Neural cell (in vitro differentiated cells): ENCODE results near the gene ST3GAL4. TPM values are rescaled to one million over a fixed set of nuclear protein-coding genes. Genes with fewer than 3 reads are reported as not detected.

Source experiments
- H2AFZ ChIP-seq: fragments of 200-600, 300-800 bp; sonication (generic), shearing (Covaris generic); 2 replicates; pipeline ENCODE4 v1.6.0; 2014; ENCODE audit warnings: low read depth, mild to moderate bottlenecking, antibody characterized with exemption, low read length, moderate library complexity
- H3F3A ChIP-seq: fragments of 200-600 bp; shearing (Covaris generic); 2 replicates; pipeline ENCODE4 v1.6.1; 2016; ENCODE audit warnings: mild to moderate bottlenecking, moderate library complexity, mixed read lengths, antibody characterized with exemption, low read length; ENCODE audit not compliant: insufficient read depth, poor library complexity, severe bottlenecking
- H3K27ac ChIP-seq: fragments of 200-600, 300-800 bp; sonication (generic), shearing (Covaris generic); 2 replicates; pipeline ENCODE4 v1.5.1; 2014; ENCODE audit warnings: mild to moderate bottlenecking, low read length, moderate library complexity
- H3K27me3 ChIP-seq: fragments of 300-800, 200-600 bp; sonication (generic), shearing (Covaris generic); 2 replicates; pipeline ENCODE4 v1.6.0; 2014; ENCODE audit warnings: mild to moderate bottlenecking, low read depth, low read length, moderate library complexity; ENCODE audit not compliant: insufficient read depth
- H3K36me3 ChIP-seq: fragments of 300-800, 200-600 bp; sonication (generic), shearing (Covaris generic); 2 replicates; pipeline ENCODE4 v1.5.1; 2014; ENCODE audit warnings: mild to moderate bottlenecking, antibody characterized with exemption, low read length, moderate library complexity; ENCODE audit not compliant: insufficient read depth
- H3K4me2 ChIP-seq: fragments of 300-800, 200-600 bp; sonication (generic), shearing (Covaris generic); 2 replicates; pipeline ENCODE4 v1.6.0; 2014; ENCODE audit warnings: mild to moderate bottlenecking, low read length
- H3K4me3 ChIP-seq: fragments of 300-800, 200-600 bp; sonication (generic), shearing (Covaris generic); 2 replicates; pipeline ENCODE4 v1.5.1; 2014; ENCODE audit warnings: mild to moderate bottlenecking, low read length, moderate library complexity
- H3K79me2 ChIP-seq: fragments of 200-600 bp; shearing (Covaris generic); replicated peaks from 2 replicates; pipeline ENCODE4 v1.6.0; 2014; ENCODE audit warnings: mild to moderate bottlenecking, low read length, moderate library complexity; ENCODE audit not compliant: insufficient read depth
- H3K9ac ChIP-seq: fragments of 300-800, 200-600 bp; sonication (generic), shearing (Covaris generic); 2 replicates; pipeline ENCODE4 v1.6.1; 2016; ENCODE audit warnings: mild to moderate bottlenecking, low read length, mixed read lengths
- H3K9me2 ChIP-seq: fragments of 200-600 bp; shearing (Covaris generic); 2 replicates; pipeline ENCODE4 v1.6.1; 2016; ENCODE audit warnings: mild to moderate bottlenecking, low read length, mixed read lengths; ENCODE audit not compliant: insufficient read depth
- H3K9me3 ChIP-seq: fragments of 200-600, 300-800 bp; sonication (generic), shearing (Covaris generic); 2 replicates; pipeline ENCODE4 v1.6.1; 2016; ENCODE audit warnings: mild to moderate bottlenecking, mixed run types, low read length, moderate library complexity, mixed read lengths
- H4K20me1 ChIP-seq: fragments of 200-600 bp; shearing (Covaris generic); 2 replicates; pipeline ENCODE4 v1.6.1; 2016; ENCODE audit warnings: mild to moderate bottlenecking, mixed run types; ENCODE audit not compliant: insufficient read depth
- EP300 ChIP-seq: fragments of 450-650 bp; conservative IDR thresholded peaks from 2 replicates; pipeline ENCODE4 v1.6.1; 2014; ENCODE audit warnings: antibody characterized with exemption, mild to moderate bottlenecking, moderate library complexity; ENCODE audit not compliant: poor library complexity, severe bottlenecking
- EZH2 ChIP-seq: fragments of 200-600, 300-800 bp; shearing (Covaris generic), sonication (generic); IDR thresholded peaks from 2 replicates; pipeline ENCODE4 v1.6.1; 2014; ENCODE audit warnings: antibody characterized with exemption, low read length, borderline replicate concordance, mild to moderate bottlenecking; ENCODE audit not compliant: insufficient read depth, poor library complexity, severe bottlenecking
- MXI1 ChIP-seq: fragments of 450-650 bp; conservative IDR thresholded peaks from 2 replicates; pipeline ENCODE4 v1.6.1; 2014; ENCODE audit warnings: antibody characterized with exemption, mild to moderate bottlenecking; ENCODE audit not compliant: poor library complexity, severe bottlenecking
- POLR2AphosphoS5 ChIP-seq: IDR thresholded peaks from 2 replicates; pipeline ENCODE4 v1.6.1; 2012
- RAD21 ChIP-seq: fragments of 450-650 bp; conservative IDR thresholded peaks from 2 replicates; pipeline ENCODE4 v1.6.1; 2014; ENCODE audit warnings: antibody characterized with exemption, mild to moderate bottlenecking, moderate library complexity
- SMC3 ChIP-seq: fragments of 450-650 bp; conservative IDR thresholded peaks from 2 replicates; pipeline ENCODE4 v1.6.1; 2014; ENCODE audit warnings: antibody characterized with exemption, mild to moderate bottlenecking, moderate library complexity; ENCODE audit not compliant: poor library complexity
- TAF1 ChIP-seq: IDR thresholded peaks from 2 replicates; pipeline ENCODE4 v1.6.1; 2012; ENCODE audit warnings: low read depth
- polyA plus RNA-seq: library from polyadenylated mRNA; depleted of rRNA; stranded (reverse); fragments of >200 nt; gene quantifications from 2 replicates; pipeline ENCODE4 v1.2.3, GENCODE V29; 2014
- TF ChIP-seq, protein P1 (sequence below): IDR thresholded peaks from 2 replicates; pipeline ENCODE4 v1.6.1; 2012; ENCODE audit warnings: borderline replicate concordance
- TF ChIP-seq, protein P2 (sequence below): fragments of 450-650 bp; IDR thresholded peaks from 2 replicates; pipeline ENCODE4 v1.5.1; 2014; ENCODE audit warnings: antibody characterized with exemption, mild to moderate bottlenecking, moderate library complexity; ENCODE audit not compliant: poor library complexity, severe bottlenecking

The ST3GAL4 gene
- polyA plus RNA-seq, 1 donor from 2014 or later = 46.1 TPM

DNA sequence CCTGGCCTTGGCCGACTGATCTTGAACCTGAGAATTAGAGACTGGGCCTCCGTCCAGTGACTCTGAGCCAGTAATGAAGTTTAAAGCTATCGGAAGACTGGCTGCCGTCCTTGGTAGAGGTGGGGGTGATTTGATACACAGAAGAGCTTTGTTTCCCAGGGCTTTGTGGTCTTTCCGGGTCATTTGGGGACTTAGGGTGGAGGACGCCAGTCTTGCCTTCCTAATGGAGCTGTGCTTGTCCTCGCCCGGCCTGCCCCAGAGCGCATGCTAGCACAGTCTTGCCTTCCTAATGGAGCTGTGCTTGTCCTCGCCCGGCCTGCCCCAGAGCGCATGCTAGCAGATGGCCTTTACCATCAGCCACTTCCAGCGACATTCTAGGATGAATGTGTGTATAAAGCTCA is 65.8 kb downstream of the ST3GAL4 start:
- Histone ChIP-seq H3F3A (no peaks in the 10 kb centered on the region), H3K27me3 (no peaks in the 10 kb centered on the region), H3K9me3 (no peaks in the 10 kb centered on the region), H3K27ac (no peak overlapping the region), H3K4me3 (no peak overlapping the region), H3K79me2 (no peaks in the 10 kb centered on the region), H4K20me1 (no peaks in the 10 kb centered on the region), H3K9ac (no peak overlapping the region), H3K4me2 (no peak overlapping the region), H3K36me3 (no peaks in the 10 kb centered on the region), H3K9me2 (no peaks in the 10 kb centered on the region), H2AFZ (no peak overlapping the region)
- no peak for TF ChIP-seq RAD21
- no peak for TF ChIP-seq POLR2AphosphoS5
- no peak for TF ChIP-seq EP300
- TF ChIP-seq, protein P1, sequence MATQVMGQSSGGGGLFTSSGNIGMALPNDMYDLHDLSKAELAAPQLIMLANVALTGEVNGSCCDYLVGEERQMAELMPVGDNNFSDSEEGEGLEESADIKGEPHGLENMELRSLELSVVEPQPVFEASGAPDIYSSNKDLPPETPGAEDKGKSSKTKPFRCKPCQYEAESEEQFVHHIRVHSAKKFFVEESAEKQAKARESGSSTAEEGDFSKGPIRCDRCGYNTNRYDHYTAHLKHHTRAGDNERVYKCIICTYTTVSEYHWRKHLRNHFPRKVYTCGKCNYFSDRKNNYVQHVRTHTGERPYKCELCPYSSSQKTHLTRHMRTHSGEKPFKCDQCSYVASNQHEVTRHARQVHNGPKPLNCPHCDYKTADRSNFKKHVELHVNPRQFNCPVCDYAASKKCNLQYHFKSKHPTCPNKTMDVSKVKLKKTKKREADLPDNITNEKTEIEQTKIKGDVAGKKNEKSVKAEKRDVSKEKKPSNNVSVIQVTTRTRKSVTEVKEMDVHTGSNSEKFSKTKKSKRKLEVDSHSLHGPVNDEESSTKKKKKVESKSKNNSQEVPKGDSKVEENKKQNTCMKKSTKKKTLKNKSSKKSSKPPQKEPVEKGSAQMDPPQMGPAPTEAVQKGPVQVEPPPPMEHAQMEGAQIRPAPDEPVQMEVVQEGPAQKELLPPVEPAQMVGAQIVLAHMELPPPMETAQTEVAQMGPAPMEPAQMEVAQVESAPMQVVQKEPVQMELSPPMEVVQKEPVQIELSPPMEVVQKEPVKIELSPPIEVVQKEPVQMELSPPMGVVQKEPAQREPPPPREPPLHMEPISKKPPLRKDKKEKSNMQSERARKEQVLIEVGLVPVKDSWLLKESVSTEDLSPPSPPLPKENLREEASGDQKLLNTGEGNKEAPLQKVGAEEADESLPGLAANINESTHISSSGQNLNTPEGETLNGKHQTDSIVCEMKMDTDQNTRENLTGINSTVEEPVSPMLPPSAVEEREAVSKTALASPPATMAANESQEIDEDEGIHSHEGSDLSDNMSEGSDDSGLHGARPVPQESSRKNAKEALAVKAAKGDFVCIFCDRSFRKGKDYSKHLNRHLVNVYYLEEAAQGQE = no peak
- TF ChIP-seq TAF1 = no peak
- no peak for TF ChIP-seq SMC3
- no peak for TF ChIP-seq MXI1

DNA sequence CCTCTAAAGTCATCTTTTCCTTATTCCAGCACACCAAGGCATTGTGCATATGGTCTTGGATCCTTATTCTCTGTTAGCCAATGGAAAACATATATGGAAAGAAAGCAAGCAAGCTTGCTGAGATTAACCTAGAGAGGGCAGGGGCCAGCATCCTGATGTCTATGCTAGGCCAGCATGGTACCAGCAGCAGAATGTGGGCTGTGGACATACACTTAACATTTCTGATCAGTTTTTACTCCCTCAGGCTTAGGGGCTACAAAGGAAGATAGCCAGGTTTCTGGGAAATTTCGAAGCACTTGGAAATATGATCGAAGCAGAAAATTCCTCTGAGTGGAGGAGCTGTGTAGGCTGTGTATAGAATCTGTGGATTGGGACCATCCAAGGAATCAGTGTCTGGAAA is 67.0 kb downstream of the ST3GAL4 start:
- TF ChIP-seq EP300 (no peak), RAD21 (no peak), POLR2AphosphoS5 (no peak), EZH2 (no peak), SMC3 (no peak), MXI1 (no peak)
- TF ChIP-seq, protein P2, sequence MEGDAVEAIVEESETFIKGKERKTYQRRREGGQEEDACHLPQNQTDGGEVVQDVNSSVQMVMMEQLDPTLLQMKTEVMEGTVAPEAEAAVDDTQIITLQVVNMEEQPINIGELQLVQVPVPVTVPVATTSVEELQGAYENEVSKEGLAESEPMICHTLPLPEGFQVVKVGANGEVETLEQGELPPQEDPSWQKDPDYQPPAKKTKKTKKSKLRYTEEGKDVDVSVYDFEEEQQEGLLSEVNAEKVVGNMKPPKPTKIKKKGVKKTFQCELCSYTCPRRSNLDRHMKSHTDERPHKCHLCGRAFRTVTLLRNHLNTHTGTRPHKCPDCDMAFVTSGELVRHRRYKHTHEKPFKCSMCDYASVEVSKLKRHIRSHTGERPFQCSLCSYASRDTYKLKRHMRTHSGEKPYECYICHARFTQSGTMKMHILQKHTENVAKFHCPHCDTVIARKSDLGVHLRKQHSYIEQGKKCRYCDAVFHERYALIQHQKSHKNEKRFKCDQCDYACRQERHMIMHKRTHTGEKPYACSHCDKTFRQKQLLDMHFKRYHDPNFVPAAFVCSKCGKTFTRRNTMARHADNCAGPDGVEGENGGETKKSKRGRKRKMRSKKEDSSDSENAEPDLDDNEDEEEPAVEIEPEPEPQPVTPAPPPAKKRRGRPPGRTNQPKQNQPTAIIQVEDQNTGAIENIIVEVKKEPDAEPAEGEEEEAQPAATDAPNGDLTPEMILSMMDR = no peak
- Histone ChIP-seq H3K9me2 (no peaks in the 10 kb centered on the region), H3K27me3 (no peaks in the 10 kb centered on the region), H3K4me2 (no peak overlapping the region), H3K4me3 (no peak overlapping the region), H3K36me3 (no peaks in the 10 kb centered on the region), H3K27ac (no peak overlapping the region), H3K9ac (no peak overlapping the region), H4K20me1 (no peaks in the 10 kb centered on the region), H3K9me3 (no peaks in the 10 kb centered on the region), H3F3A (no peaks in the 10 kb centered on the region), H2AFZ (no peak overlapping the region), H3K79me2 (no peaks in the 10 kb centered on the region)
